Measurements from ENCODE around the gene AP4E1.
"Not testable (repeated sequence)": the region's sequence is repeated elsewhere in the genome, so short reads cannot be mapped to it uniquely, and the experiment has no call there.

The AP4E1 gene

GRCh38 chr15:51030649-51031316 lies 122.3 kb downstream of the AP4E1 start:
- no peak for DNase-seq

GRCh38 chr15:51037474-51037873 lies 129.0 kb downstream of the AP4E1 start:
- not testable (repeated sequence) for DNase-seq

- DNase-seq, result peak; percentile 39 to 45
Observed at GRCh38 chr15:51038162-51038973, 129.9 kb downstream of the AP4E1 start.

- DNase-seq, result no peak
Observed at GRCh38 chr15:51038974-51039319, 130.5 kb downstream of the AP4E1 start.

- DNase-seq, result no peak
Observed at GRCh38 chr15:51044037-51044727, 135.7 kb downstream of the AP4E1 start.

- DNase-seq, result no peak
Observed at GRCh38 chr15:51046016-51046415, 137.5 kb downstream of the AP4E1 start.

- no peak for DNase-seq
Observed at GRCh38 chr15:51046799-51047449, 138.4 kb downstream of the AP4E1 start.

- DNase-seq, result no peak
Observed at GRCh38 chr15:51048308-51048707, 139.8 kb downstream of the AP4E1 start.

GRCh38 chr15:51049081-51049480 lies 140.6 kb downstream of the AP4E1 start:
- DNase-seq, result no peak

- DNase-seq, result no peak
Observed at GRCh38 chr15:51051776-51052175, 143.3 kb downstream of the AP4E1 start.

GRCh38 chr15:51053571-51053970 lies 145.1 kb downstream of the AP4E1 start:
- DNase-seq, result no peak

- no peak for DNase-seq
Observed at GRCh38 chr15:51054535-51054934, 146.1 kb downstream of the AP4E1 start.
